Stimulated activated memory B cell treated with anti-CD40 and anti-IgM and Interleukin-4, amounts not matched to agents 10 μg/mL and 1 μg/mL and 100 μg/mL, for 72 hours (primary cell): ENCODE measurements around the gene S100A11.

Source experiments
- ATAC-seq: fragments of 150-1000 bp; cut with Tn5 transposase; 2 replicates; pipeline ENCODE4 v1.10.0; 2021
- H3K27ac Mint-ChIP-seq: one replicate; pipeline ENCODE4 v1.8.0; 2022; ENCODE audit warnings: mild to moderate bottlenecking, mixed read lengths
- H3K27me3 Mint-ChIP-seq: one replicate; pipeline ENCODE4 v1.8.0; 2022; ENCODE audit warnings: mixed read lengths
- H3K36me3 Mint-ChIP-seq: one replicate; pipeline ENCODE4 v1.8.0; 2022; ENCODE audit warnings: mixed read lengths
- H3K4me1 Mint-ChIP-seq: one replicate; pipeline ENCODE4 v1.8.0; 2022; ENCODE audit warnings: mixed read lengths
- H3K4me3 Mint-ChIP-seq: one replicate; pipeline ENCODE4 v1.8.0; 2022; ENCODE audit warnings: mild to moderate bottlenecking, moderate library complexity, mixed read lengths
- H3K9me3 Mint-ChIP-seq: one replicate; pipeline ENCODE4 v1.8.0; 2022; ENCODE audit warnings: mixed read lengths

The S100A11 gene

DNA sequence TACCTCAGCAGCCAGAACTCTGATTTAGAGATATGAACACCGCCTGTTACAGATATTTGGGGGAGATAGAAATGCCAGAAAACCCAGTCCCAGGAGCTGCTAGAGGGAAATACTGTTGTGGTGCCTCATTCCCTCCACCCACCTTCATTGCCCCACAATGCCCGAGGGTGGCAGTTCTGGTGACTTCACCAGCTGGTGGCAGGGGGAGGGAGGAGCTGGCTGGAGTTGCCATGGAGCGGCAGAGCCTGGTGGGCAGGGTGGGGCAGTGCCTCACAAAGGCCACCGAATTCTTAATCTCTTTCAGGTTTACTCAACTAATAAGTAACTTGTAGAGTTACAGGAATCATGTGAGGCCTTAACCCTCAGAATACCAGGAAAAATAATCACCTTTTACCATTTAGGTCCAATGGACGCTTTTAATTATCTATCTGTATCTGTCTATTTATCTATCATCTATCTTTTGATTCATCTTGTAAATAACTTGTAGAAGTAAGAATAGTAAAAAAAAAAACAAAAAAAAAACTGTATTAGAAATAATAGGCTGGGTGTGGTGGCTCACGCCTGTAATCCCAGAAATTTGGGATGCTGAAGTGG lies 11.7 kb upstream of the S100A11 start:
- peak overlapping the region; percentile 94 for H3K27ac Mint-ChIP-seq
- peaks cover 3% of the 10 kb centered on the region for H3K27me3 Mint-ChIP-seq
- H3K4me1 Mint-ChIP-seq = peaks cover 19% of the 10 kb centered on the region
- peak overlapping the region; percentile 78 for H3K4me3 Mint-ChIP-seq
- no peaks in the 10 kb centered on the region for H3K9me3 Mint-ChIP-seq
- peak; percentile 65 for ATAC-seq
- no peaks in the 10 kb centered on the region for H3K36me3 Mint-ChIP-seq

DNA sequence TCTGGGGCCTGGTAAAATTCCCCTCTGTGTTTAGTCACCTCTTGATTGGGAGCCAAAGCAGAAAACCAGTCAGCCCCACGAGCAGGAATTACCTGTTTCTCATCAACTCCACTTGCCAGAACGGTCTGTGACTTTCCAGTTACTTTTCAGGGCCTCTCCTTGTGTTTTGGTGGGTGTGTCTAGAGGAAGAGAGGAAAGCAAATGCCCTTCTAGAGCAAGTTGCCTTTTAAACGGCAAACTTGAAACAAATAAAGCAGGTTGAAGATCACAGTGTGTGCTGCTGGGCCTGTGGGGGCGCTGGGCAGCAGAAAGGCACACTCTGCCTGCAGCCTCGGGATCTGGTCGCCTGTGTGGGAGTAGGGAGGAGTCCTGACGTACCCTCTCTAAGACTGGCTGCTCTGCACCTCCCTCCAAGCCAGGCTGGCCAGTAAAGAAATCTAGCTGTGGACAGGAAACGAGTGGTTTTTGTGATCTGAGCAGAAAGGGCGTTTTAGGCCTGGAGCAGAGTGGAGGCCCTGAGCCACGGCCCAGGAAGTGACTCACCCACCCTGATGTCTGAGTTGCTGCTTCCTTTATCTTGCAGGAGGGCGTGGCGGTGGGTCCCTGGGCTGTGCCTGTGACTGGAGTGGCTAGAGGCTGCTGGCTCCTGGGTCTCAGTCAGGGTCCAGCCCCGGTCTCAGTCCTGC lies 11.1 kb upstream of the S100A11 start:
- Mint-ChIP-seq H3K27ac (peak overlapping the region; percentile 94), H3K36me3 (no peaks in the 10 kb centered on the region), H3K27me3 (no peaks in the 10 kb centered on the region), H3K9me3 (no peaks in the 10 kb centered on the region), H3K4me3 (peak overlapping the region; percentile 78), H3K4me1 (peaks cover 18% of the 10 kb centered on the region)
- ATAC-seq = peak; percentile 98

- Mint-ChIP-seq H3K27me3 (no peaks in the 10 kb centered on the region), H3K9me3 (no peaks in the 10 kb centered on the region), H3K36me3 (no peaks in the 10 kb centered on the region), H3K27ac (peak overlapping the region; percentile 94), H3K4me1 (peaks cover 13% of the 10 kb centered on the region), H3K4me3 (peak overlapping the region; percentile 78)
- no peak for ATAC-seq
Observed at GRCh38 chr1:152047413-152047729, 10.6 kb upstream of the S100A11 start.

GRCh38 chr1:152044386-152044785 lies 7.6 kb upstream of the S100A11 start:
- Mint-ChIP-seq H3K27ac (no peak overlapping the region), H3K36me3 (no peaks in the 10 kb centered on the region), H3K9me3 (no peaks in the 10 kb centered on the region), H3K4me1 (peaks cover 13% of the 10 kb centered on the region), H3K4me3 (no peak overlapping the region), H3K27me3 (no peaks in the 10 kb centered on the region)
- ATAC-seq = no peak

DNA sequence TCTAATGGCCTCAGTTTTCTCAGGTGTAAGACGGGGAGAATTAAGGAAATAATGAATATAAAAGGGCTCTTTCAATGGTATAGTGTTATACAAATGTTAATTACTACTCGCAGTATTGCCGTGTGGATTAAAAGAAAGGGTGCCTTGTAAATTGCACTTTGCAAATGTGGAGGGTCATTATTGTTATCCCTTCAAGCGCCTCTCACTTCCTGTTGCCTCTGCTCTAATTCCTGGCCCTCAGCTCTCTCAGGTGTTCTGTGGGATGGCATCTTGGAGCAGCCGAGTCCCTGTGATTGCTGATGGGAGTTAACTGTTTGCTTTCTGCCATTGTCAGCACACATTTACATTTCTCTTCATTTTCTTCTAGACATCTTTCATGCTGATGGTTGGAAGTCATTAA lies 7.1 kb upstream of the S100A11 start:
- Mint-ChIP-seq H3K36me3 (no peaks in the 10 kb centered on the region), H3K4me3 (no peak overlapping the region), H3K27me3 (no peaks in the 10 kb centered on the region), H3K4me1 (peaks cover 13% of the 10 kb centered on the region), H3K9me3 (no peaks in the 10 kb centered on the region), H3K27ac (no peak overlapping the region)
- ATAC-seq = no peak

- Mint-ChIP-seq H3K36me3 (no peaks in the 10 kb centered on the region), H3K27me3 (no peaks in the 10 kb centered on the region), H3K9me3 (no peaks in the 10 kb centered on the region), H3K4me1 (no peaks in the 10 kb centered on the region), H3K27ac (no peak overlapping the region), H3K4me3 (no peak overlapping the region)
- ATAC-seq = no peak
Observed at GRCh38 chr1:152042030-152042429, 5.2 kb upstream of the S100A11 start.

DNA sequence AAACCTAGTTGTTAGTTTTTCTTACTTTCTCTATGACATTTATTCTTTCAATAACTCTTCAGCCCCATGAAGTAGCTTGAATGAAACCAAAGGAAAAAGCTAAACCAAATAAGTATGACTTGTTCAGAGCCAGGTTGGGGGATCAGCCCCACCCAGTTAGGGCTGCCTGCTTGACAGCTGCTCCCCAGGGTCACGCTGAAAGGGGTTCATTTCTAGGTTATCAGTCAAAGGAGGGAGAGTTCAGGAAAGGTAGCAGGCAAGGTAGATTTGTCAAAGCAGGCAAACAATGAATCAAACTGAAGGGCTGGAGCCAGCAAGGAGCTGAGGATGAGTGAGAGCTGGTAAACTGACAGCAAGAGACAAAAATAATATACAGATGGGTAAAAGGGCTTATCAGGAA lies 3.1 kb upstream of the S100A11 start:
- Mint-ChIP-seq H3K27ac (no peak overlapping the region), H3K9me3 (no peaks in the 10 kb centered on the region), H3K4me3 (no peak overlapping the region), H3K4me1 (peaks cover 15% of the 10 kb centered on the region), H3K36me3 (no peaks in the 10 kb centered on the region), H3K27me3 (no peaks in the 10 kb centered on the region)
- ATAC-seq = no peak

DNA sequence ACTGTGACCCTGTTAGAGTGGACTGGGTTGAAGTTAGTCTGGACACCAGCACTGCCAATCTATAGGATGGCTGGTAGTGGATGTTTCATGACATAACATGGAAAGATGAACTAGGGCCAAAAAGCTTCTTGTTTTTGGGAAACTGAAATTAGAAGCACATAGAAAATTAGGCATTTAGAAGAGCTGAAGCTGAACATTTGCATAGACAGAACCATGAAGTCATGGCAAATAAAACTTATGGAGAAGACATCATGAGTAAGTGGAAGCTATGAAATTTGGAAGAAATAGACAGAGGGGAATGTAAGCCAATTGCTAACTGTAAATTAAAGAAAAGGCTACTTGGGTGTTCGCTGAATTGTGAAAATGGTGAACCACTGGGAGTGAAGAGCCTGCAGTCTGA lies 2.7 kb upstream of the S100A11 start:
- Mint-ChIP-seq H3K27ac (no peak overlapping the region), H3K9me3 (no peaks in the 10 kb centered on the region), H3K27me3 (no peaks in the 10 kb centered on the region), H3K4me1 (peaks cover 19% of the 10 kb centered on the region), H3K36me3 (no peaks in the 10 kb centered on the region), H3K4me3 (no peak overlapping the region)
- ATAC-seq = no peak

DNA sequence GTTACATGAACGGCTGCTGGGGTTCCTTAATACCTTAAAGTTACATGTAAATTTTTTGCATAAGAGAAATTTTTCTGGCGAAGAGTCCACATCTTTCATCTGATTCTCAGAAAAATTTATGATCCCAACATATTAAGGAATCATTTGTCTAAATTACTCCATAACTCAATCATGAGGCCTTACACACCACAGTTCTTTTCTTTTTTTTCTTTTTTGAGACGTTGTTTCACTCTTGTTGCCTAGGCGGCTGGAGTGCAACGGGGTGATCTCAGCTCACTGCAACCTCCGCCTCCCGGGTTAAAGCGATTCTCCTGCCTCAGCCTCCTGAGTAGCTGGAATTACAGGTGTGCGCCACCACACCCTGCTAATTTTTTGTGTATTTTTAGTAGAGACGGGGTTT lies 2.1 kb upstream of the S100A11 start:
- no peaks in the 10 kb centered on the region for H3K9me3 Mint-ChIP-seq
- H3K27ac Mint-ChIP-seq = no peak overlapping the region
- peaks cover 20% of the 10 kb centered on the region for H3K4me1 Mint-ChIP-seq
- no peak for ATAC-seq
- H3K36me3 Mint-ChIP-seq = no peaks in the 10 kb centered on the region
- H3K27me3 Mint-ChIP-seq = no peaks in the 10 kb centered on the region
- H3K4me3 Mint-ChIP-seq = no peak overlapping the region

DNA sequence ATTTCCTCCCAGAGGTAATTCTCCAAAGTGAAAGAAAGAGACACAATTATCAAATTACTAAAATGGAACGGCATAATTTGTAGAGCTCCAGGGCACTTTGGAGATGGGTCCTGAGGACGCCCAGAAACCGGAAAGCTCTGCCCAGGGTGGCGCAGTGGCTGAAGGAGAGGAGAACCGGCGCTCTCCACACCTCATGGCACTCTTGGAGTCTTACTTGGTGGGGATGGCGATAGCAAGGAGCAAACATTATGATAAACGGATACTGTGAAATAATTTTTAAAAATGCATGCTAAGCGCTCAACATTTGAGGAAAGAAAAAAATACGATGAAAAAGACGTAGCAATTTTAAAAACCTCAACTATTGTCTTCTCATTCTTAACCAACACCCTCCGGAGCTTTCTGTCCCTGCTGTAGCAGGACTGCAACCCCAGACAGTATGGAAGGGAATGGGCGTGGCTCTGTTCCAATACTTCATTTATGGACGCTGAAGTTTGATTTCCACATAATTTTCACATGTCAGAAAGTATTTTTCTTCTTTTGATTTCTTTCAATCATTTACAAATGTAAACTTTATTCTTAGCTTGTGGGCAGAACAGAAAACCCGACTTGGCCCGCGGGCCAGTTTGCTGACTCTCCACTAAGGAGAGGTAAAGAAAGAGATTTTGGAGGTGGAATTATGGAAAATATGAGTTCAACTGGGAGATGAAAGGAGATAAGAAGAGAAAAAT lies 1.1 kb downstream of the S100A11 start:
- ATAC-seq = no peak
- peaks cover 20% of the 10 kb centered on the region for H3K4me1 Mint-ChIP-seq
- H3K9me3 Mint-ChIP-seq = no peaks in the 10 kb centered on the region
- peak overlapping the region; percentile 83 for H3K4me3 Mint-ChIP-seq
- H3K27ac Mint-ChIP-seq = peak overlapping the region; percentile 86
- H3K36me3 Mint-ChIP-seq = peaks cover 9% of the 10 kb centered on the region
- no peaks in the 10 kb centered on the region for H3K27me3 Mint-ChIP-seq

DNA sequence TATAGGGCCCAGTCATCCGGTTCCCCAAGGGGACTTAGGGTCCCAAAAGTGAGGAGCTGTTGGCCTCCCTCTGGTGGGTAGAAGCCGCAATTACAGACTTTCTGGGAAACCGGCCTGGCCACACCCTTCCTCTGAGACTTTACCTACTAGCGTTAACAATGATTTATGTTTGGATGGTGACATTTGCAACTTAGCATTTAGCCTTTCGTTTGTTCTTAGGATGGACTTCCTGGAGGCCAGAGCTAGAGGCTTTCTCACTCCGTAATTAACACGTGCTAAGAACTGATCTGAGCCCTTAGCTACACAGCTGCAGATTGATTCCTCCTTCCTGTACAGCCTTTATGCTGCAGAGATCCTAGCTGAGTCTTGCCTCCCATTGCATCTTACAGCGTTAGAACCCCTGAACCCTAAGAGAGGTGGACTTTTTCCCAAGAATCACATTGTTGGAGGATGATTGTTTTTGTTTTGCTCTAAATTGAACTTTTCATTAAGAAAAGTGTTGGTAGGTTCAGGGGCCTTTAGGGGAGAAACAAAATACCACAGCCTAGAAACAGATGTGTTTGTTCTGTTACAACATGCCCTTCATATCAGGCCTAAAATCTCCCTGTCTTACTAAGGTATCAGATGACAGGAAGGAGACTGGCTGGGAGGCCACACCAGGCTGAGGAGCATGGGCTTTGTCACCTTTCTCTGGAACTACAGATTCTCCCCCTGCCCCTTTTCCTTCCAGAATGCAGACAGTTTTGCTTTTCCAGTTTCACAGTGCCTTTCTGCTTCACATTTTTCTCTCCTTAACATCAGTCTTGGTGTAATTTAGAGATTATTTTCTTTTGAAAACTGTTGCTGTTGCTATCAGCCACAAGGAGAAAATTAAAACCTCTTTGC lies 1.9 kb downstream of the S100A11 start:
- no peak for ATAC-seq
- no peaks in the 10 kb centered on the region for H3K27me3 Mint-ChIP-seq

DNA sequence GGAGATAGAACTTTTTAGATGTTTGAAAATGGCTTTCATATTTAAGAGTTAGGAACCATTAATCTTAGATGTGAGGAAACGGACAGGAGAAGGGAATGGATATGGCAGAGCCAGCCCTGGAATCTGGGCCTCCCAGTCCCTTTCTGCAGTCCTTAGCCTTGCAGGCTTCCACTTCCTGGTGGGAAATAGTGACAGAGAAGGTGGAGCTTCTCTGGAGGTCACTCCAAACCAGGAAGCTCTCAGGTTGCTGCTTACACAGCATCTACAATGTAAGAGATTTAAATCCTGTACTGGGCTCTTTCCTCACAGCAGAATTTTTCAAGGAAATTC lies 2.5 kb downstream of the S100A11 start:
- H3K4me3 Mint-ChIP-seq = peak overlapping the region; percentile 83
- peaks cover 20% of the 10 kb centered on the region for H3K4me1 Mint-ChIP-seq
- peak overlapping the region; percentile 86 for H3K27ac Mint-ChIP-seq
- peaks cover 11% of the 10 kb centered on the region for H3K36me3 Mint-ChIP-seq
- no peaks in the 10 kb centered on the region for H3K27me3 Mint-ChIP-seq
- no peak for ATAC-seq
- H3K9me3 Mint-ChIP-seq = no peaks in the 10 kb centered on the region

More for the DNA sequence above, 1.9 kb downstream of the S100A11 start:
- Mint-ChIP-seq H3K9me3 (no peaks in the 10 kb centered on the region), H3K27ac (peak overlapping the region; percentile 86), H3K4me1 (peaks cover 20% of the 10 kb centered on the region), H3K36me3 (peaks cover 11% of the 10 kb centered on the region), H3K4me3 (peak overlapping the region; percentile 83)

GRCh38 chr1:152029929-152030211 lies 6.9 kb downstream of the S100A11 start:
- Mint-ChIP-seq H3K9me3 (no peaks in the 10 kb centered on the region), H3K27ac (no peak overlapping the region), H3K4me3 (no peak overlapping the region), H3K4me1 (peaks cover 4% of the 10 kb centered on the region), H3K27me3 (no peaks in the 10 kb centered on the region), H3K36me3 (peaks cover 11% of the 10 kb centered on the region)
- ATAC-seq = no peak

DNA sequence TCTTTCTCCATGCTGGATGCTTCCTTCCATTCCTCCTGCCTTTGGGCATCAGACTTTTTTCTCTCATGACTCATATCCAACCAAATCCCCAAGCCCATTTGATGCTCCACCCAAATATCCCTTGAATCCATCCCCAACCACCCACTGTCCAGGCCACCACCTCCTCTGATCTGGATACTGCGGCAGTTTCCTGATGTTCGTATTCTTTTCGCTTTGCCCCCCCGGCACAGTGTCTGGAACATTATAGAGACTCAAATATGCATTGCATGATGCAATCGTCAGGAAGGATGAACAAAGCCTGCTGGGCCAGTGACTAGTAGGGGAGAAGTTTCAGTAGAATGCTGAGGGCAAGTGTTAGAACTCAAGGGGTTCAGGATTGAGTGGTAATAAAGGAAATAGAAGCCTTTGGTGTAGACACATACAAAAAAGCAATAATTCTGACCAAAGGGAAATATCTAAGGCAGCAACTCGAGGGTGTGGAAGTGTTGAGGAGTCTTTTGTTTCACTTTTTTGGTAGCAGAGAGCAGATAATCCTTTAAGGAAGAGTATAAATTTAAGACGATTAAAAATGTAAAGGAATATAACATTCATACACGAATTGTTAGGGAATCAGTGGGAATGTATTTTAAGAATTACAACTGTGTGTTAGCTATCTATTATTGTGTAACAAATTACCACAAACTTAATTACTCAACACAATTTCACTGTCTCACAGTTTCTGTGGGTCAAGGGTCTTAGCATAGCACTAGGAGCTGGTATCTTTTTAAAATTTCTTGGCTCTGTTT lies 7.5 kb downstream of the S100A11 start:
- Mint-ChIP-seq H3K4me1 (no peaks in the 10 kb centered on the region), H3K36me3 (peaks cover 11% of the 10 kb centered on the region), H3K27me3 (no peaks in the 10 kb centered on the region), H3K9me3 (no peaks in the 10 kb centered on the region), H3K27ac (no peak overlapping the region), H3K4me3 (no peak overlapping the region)
- no peak for ATAC-seq

DNA sequence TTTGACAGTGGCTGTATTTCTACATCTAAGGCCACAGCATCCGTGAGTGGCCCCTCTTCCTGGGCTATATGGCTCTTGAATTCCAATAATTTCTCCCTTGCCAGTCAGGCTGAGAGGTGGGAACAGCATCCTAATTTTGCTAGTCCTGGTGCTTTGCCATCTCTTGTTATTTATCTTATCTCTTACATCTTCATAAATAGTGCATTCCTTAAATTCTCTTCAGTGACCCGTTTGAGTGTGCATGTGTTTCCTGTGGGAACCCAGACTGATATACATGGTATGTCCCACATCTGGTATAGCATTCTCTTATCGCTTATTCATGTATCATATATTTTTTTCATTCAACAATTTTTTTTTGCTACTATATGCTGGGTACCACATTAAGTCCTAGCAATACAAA lies 9.9 kb downstream of the S100A11 start:
- Mint-ChIP-seq H3K36me3 (peaks cover 8% of the 10 kb centered on the region), H3K4me3 (no peak overlapping the region), H3K27ac (no peak overlapping the region), H3K27me3 (no peaks in the 10 kb centered on the region), H3K4me1 (no peaks in the 10 kb centered on the region), H3K9me3 (no peaks in the 10 kb centered on the region)
- ATAC-seq = no peak
